ENCODE measurements around the gene ZBTB44. TPM values are rescaled to one million over a fixed set of nuclear protein-coding genes. Genes with fewer than 3 reads are reported as not detected.

ZBTB44 gene
- total RNA-seq, 4 donors from 2014 or later, result 23.1 to 76.7 (median 33.0) TPM

GRCh38 chr11:130209954-130210854 lies 104.5 kb downstream of the ZBTB44 start:
- H3K4me3 ChIP-seq, result no peak overlapping the region
- H3K9me3 ChIP-seq, result no peaks in the 10 kb centered on the region
- H3K4me1 ChIP-seq, result peaks cover 0 to 8% (median 4%) of the 10 kb centered on the region in 3 donors
- H3K27ac ChIP-seq, result no peak overlapping the region
- TF ChIP-seq POLR2A (IDR thresholded peaks at IDR 0.05) (no peak), CTCF (IDR thresholded peaks at IDR 0.05) (no peak)
- intact Hi-C loops (cut with DNase I), result no loop called here
- DNase-seq, result no peak
- H3K36me3 ChIP-seq, result peaks cover 0 to 86% (median 4%) of the 10 kb centered on the region in 3 donors
- no peaks in the 10 kb centered on the region for H3K27me3 ChIP-seq
- WGBS, 2 donors, result 84 to 87% methylated on average over 17 to 22 of the region's 23 CpGs

- no peak for DNase-seq
- intact Hi-C loops (cut with DNase I), result no loop called here
- TF ChIP-seq CTCF (IDR thresholded peaks at IDR 0.05), result no peak
- no peak for TF ChIP-seq POLR2A (IDR thresholded peaks at IDR 0.05)
- Histone ChIP-seq H3K4me3 (no peak overlapping the region), H3K36me3 (peaks cover 0 to 89% (median 4%) of the 10 kb centered on the region in 3 donors), H3K4me1 (peaks cover 0 to 8% (median 4%) of the 10 kb centered on the region in 3 donors), H3K27ac (no peak overlapping the region), H3K9me3 (no peaks in the 10 kb centered on the region), H3K27me3 (no peaks in the 10 kb centered on the region)
- 82 to 91% methylated on average over 20 to 28 of the region's 53 CpGs for WGBS, 2 donors
These were observed 105.4 kb downstream of the ZBTB44 start for GRCh38 chr11:130209128-130209932.

DNA sequence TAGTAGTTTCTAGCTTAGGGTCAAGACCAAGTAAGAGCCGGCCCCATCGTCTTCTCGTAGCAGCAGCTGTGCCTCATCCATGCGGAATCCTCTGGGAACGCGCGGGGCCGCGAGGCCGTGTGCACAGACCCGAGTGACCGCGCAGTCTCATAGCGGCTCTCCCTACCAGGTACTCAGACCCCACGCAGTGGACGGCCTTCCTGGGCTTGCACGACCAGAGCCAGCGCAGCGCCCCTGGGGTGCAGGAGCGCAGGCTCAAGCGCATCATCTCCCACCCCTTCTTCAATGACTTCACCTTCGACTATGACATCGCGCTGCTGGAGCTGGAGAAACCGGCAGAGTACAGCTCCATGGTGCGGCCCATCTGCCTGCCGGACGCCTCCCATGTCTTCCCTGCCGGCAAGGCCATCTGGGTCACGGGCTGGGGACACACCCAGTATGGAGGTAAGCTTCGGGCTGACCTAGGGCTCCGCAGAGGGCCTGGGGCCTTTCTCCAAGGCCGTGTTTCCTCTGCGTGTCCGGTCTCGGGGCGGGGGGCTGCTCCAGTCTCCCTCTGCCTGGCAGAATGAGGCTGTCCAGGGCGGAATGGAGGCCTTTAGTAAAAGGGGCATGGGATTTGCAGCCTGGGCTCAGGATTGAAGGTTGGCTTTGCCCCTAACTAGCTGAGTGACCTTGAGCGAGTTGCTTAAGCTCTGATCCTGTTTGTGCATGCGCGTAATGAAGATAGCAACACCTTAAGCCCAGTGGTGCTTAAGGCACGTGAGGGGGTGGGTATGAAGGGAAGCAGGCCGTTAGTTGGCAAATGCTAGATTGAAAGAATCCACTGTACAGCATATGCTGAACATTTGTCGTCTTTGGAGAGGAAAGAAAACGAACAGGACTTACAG lies 106.2 kb downstream of the ZBTB44 start:
- Histone ChIP-seq H3K27ac (no peak overlapping the region), H3K4me3 (no peak overlapping the region), H3K36me3 (peaks cover 0 to 94% (median 4%) of the 10 kb centered on the region in 3 donors), H3K4me1 (peaks cover 0 to 8% (median 4%) of the 10 kb centered on the region in 3 donors), H3K9me3 (no peaks in the 10 kb centered on the region), H3K27me3 (no peaks in the 10 kb centered on the region)
- DNase-seq, result no peak
- TF ChIP-seq CTCF (IDR thresholded peaks at IDR 0.05), result no peak
- TF ChIP-seq POLR2A (IDR thresholded peaks at IDR 0.05), result no peak
- intact Hi-C loops (cut with DNase I), result no loop called here
- WGBS, 2 donors, result 91% methylated on average over 21 to 33 of the region's 45 CpGs

DNA sequence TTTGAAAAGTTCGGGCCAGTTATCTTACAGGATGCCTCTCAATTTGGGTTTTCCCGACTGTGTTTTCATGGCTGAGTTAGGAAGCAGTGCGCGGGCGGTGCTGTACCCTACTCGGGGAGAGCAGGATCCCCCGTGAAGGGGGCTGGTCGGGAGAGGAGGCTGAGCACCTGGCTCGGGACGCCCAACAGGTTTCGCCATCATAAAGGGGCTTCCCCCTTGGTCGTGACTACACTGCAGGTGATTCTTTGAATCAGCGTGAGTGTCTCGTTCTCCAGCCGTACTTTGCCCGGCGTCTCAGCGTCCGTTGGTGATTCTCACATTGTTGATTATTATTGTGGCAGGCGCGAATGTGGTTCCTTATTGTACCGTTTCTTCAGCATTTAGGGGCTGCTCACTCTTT lies 108.6 kb downstream of the ZBTB44 start:
- no peak for DNase-seq
- no peaks in the 10 kb centered on the region for H3K27me3 ChIP-seq
- no peaks in the 10 kb centered on the region for H3K9me3 ChIP-seq
- H3K4me3 ChIP-seq, result no peak overlapping the region
- peaks cover 0 to 100% (median 4%) of the 10 kb centered on the region in 3 donors for H3K36me3 ChIP-seq
- no peak overlapping the region for H3K27ac ChIP-seq
- no peak for TF ChIP-seq CTCF (IDR thresholded peaks at IDR 0.05)
- no peak for TF ChIP-seq POLR2A (IDR thresholded peaks at IDR 0.05)
- intact Hi-C loops (cut with DNase I), result no loop called here
- WGBS, 2 donors, result 80% methylated on average over 11 to 14 of the region's 22 CpGs
- H3K4me1 ChIP-seq, result no peaks in the 10 kb centered on the region

Measured in esophagus squamous epithelium (tissue), 5 donors.